K562 (cell line): ENCODE measurements around the gene STOX1. TPM values are rescaled to one million over a fixed set of nuclear protein-coding genes. Genes with fewer than 3 reads are reported as not detected.

ENCODE experiments used
- CAMTA2 ChIP-seq: fragments of 250-450 bp; sonication (Bioruptor Pico); conservative IDR thresholded peaks from 2 replicates; pipeline ENCODE4 v1.5.1; 2022
- CBX5 ChIP-seq: IDR thresholded peaks from 2 replicates; pipeline ENCODE4 v1.6.1; 2014; ENCODE audit warnings: low read depth, borderline replicate concordance
- CHD2 ChIP-seq: IDR thresholded peaks from 2 replicates; pipeline ENCODE4 v1.6.1; 2011; ENCODE audit warnings: low read depth, low read length
- ILK ChIP-seq: fragments of 450-650 bp; IDR thresholded peaks from 2 replicates; pipeline ENCODE4 v1.6.1; 2016; ENCODE audit warnings: missing genetic modification characterization, low read depth, mild to moderate bottlenecking, missing compliant biosample characterization, moderate library complexity, borderline replicate concordance
- IRF2 ChIP-seq: sonication (generic); formaldehyde crosslinking; IDR thresholded peaks from 2 replicates; pipeline ENCODE4 v1.8.1; 2022; ENCODE audit warnings: mild to moderate bottlenecking, missing genetic modification reagents
- LCOR ChIP-seq: sonication (generic); formaldehyde crosslinking; IDR thresholded peaks from 2 replicates; pipeline ENCODE4 v1.8.0; 2022; ENCODE audit warnings: mild to moderate bottlenecking, missing genetic modification reagents
- PCBP2 ChIP-seq: fragments of 200-400 bp; formaldehyde crosslinking; IDR thresholded peaks from 2 replicates; pipeline ENCODE4 v1.6.1; 2018; ENCODE audit warnings: low read length, low read depth, mild to moderate bottlenecking, moderate library complexity; ENCODE audit not compliant: poor library complexity, severe bottlenecking
- PHF21A ChIP-seq: fragments of 450-650 bp; IDR thresholded peaks from 2 replicates; pipeline ENCODE4 v1.6.1; 2017; ENCODE audit warnings: low read depth, borderline replicate concordance
- SIN3A ChIP-seq, 2 experiments: fragments of 150-350 bp in 1 of 2; IDR thresholded peaks; 2 replicates each; pipeline ENCODE4 v1.6.1; 2011 to 2016; ENCODE audit warnings: borderline replicate concordance in 2 of 2, low read depth in 2 of 2, low read length in 2 of 2, mild to moderate bottlenecking in 2 of 2, moderate library complexity in 2 of 2; ENCODE audit not compliant: control insufficient read depth in 1 of 2
- SRSF3 ChIP-seq: fragments of 200-400 bp; formaldehyde crosslinking; IDR thresholded peaks from 2 replicates; pipeline ENCODE4 v1.6.1; 2016; ENCODE audit warnings: mild to moderate bottlenecking, low read length, moderate library complexity; ENCODE audit not compliant: insufficient read depth
- ZNF232 ChIP-seq: sonication (generic); formaldehyde crosslinking; IDR thresholded peaks from 2 replicates; pipeline ENCODE4 v1.8.0; 2022; ENCODE audit warnings: mild to moderate bottlenecking, missing genetic modification reagents
- polyA plus RNA-seq, 8 experiments: library from polyadenylated mRNA; depleted of rRNA in 4 of 8; stranded (reverse) in 5 of 8; unstranded in 3 of 8; fragments of >200 nt; fragmentation: Nextera tagmentation in 2 of 8; fragmentation: Illumina TruSeq in 1 of 8; extraction: Ambion mirVana in 2 of 8; extraction: Trizol in 1 of 8; gene quantifications; 2 replicates each; pipeline versions ENCODE4 v1.2.1 to v1.2.3, GENCODE V29; 2011 to 2014; ENCODE audit warnings: inconsistent platforms in 1 of 8, missing spikeins in 1 of 8
- total RNA-seq, 7 experiments: library from RNA; depleted of rRNA in 6 of 7; stranded (reverse); fragments of >200 nt in 6 of 7; fragmentation: Illumina TruSeq in 2 of 7; extraction: Trizol in 2 of 7; gene quantifications; 2 replicates each; pipeline versions ENCODE4 v1.2.1 to v1.2.3, GENCODE V29; 2011 to 2021; ENCODE audit warnings: low replicate concordance in 1 of 7
- TF ChIP-seq, protein P1 (sequence below): sonication (generic); formaldehyde crosslinking; IDR thresholded peaks from 2 replicates; pipeline ENCODE4 v1.8.0; 2022; ENCODE audit warnings: missing genetic modification reagents, mild to moderate bottlenecking, borderline replicate concordance
- TF ChIP-seq, protein P2 (sequence below): fragments of 450-650 bp; IDR thresholded peaks from 2 replicates; pipeline ENCODE4 v1.6.1; 2016; ENCODE audit warnings: low read depth, mild to moderate bottlenecking, moderate library complexity
- TF ChIP-seq, protein P3 (sequence below): fragments of 250-450 bp; sonication (Bioruptor Pico); IDR thresholded peaks from 2 replicates; pipeline ENCODE4 v1.8.0; 2022; ENCODE audit warnings: moderate library complexity, mild to moderate bottlenecking, inconsistent platforms
- TF ChIP-seq, protein P4 (sequence below): fragments of 450-650 bp; formaldehyde crosslinking; IDR thresholded peaks from 2 replicates; pipeline ENCODE4 v1.4.0; 2020; ENCODE audit warnings: mild to moderate bottlenecking
- TF ChIP-seq, protein P5 (sequence below): fragments of 450-650 bp; IDR thresholded peaks from 2 replicates; pipeline ENCODE4 v1.6.1; 2017; ENCODE audit warnings: mild to moderate bottlenecking, moderate library complexity
- TF ChIP-seq, protein P6 (sequence below): fragments of 450-650 bp; formaldehyde crosslinking; IDR thresholded peaks from 2 replicates; pipeline ENCODE4 v1.4.0; 2020; ENCODE audit warnings: mild to moderate bottlenecking, moderate library complexity
- TF ChIP-seq, protein P7 (sequence below): fragments of 450-650 bp; IDR thresholded peaks from 2 replicates; pipeline ENCODE4 v1.6.1; 2016; ENCODE audit warnings: mild to moderate bottlenecking

The STOX1 gene
- total and polyA plus RNA-seq, 9 of the 15 experiments (the other 6 are each of a cell fraction or from before 2014, with no cell fraction given), result 0.09 to 0.87 (median 0.29) TPM

DNA sequence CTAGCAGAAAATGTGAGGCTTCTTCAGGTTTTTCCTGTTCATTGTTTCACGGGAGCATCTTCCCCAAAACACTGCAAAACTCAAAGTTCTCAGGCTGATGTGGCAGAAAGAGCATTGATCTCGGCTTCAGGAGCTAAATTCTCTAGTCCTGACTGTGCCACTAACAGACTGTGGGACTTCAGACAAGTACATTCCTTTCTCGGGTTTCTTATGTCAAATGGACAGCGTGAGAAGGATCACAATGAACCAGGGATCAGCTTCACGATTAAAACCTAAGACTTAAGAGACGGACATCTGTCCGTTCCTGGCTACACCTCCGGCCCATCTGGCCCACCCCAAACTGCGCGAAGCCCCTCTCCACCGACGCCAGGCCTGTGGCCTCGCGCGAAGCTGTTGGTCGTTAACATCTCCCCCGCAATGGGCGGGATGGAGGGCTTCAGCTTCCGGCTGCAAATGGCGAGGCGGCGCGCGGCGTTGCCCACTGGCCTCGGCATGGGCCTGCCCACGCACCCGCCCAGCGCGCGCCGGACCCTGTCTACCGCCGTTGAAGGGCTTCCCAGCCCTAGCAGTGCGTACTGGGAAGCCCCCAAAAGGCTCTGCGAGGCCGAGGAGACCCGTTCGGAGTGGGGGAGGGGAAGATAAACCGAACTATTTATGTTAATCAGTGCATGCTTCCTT lies 73.2 kb downstream of the STOX1 start (continued):
- TF ChIP-seq, protein P1, sequence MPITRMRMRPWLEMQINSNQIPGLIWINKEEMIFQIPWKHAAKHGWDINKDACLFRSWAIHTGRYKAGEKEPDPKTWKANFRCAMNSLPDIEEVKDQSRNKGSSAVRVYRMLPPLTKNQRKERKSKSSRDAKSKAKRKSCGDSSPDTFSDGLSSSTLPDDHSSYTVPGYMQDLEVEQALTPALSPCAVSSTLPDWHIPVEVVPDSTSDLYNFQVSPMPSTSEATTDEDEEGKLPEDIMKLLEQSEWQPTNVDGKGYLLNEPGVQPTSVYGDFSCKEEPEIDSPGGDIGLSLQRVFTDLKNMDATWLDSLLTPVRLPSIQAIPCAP (CRISPR knock-in tag), result no peak
- TF ChIP-seq CAMTA2 (CRISPR knock-in tag) (0 out of 2 replicates have a peak, but pooled peaks have one; percentile 50), SRSF3 (0 out of 2 replicates have a peak, but pooled peaks have one; percentile 80), PCBP2 (no peak), CBX5 (0 out of 2 replicates have a peak, but pooled peaks have one; percentile 10), SIN3A (IDR thresholded peaks at IDR 0.05; ENCODE audit: borderline replicate concordance in 2 of 2, control insufficient read depth in 1 of 2, low read depth in 2 of 2, low read length in 2 of 2) (no peak), LCOR (CRISPR knock-in tag) (peak; percentile 97), CHD2 (peak; percentile 79), PHF21A (peak; percentile 78; the same call in 1 of the 2 replicates), IRF2 (CRISPR knock-in tag) (no peak), ILK (tag) (no peak), ZNF232 (CRISPR knock-in tag) (0 out of 2 replicates have a peak, but pooled peaks have one; percentile 52)
- TF ChIP-seq, protein P2, sequence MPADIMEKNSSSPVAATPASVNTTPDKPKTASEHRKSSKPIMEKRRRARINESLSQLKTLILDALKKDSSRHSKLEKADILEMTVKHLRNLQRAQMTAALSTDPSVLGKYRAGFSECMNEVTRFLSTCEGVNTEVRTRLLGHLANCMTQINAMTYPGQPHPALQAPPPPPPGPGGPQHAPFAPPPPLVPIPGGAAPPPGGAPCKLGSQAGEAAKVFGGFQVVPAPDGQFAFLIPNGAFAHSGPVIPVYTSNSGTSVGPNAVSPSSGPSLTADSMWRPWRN, result no peak
- TF ChIP-seq, protein P3, sequence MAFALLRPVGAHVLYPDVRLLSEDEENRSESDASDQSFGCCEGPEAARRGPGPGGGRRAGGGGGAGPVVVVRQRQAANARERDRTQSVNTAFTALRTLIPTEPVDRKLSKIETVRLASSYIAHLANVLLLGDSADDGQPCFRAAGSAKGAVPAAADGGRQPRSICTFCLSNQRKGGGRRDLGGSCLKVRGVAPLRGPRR (CRISPR knock-in tag), result peak; percentile 74; the same call in 1 of the 2 replicates
- TF ChIP-seq, protein P4, sequence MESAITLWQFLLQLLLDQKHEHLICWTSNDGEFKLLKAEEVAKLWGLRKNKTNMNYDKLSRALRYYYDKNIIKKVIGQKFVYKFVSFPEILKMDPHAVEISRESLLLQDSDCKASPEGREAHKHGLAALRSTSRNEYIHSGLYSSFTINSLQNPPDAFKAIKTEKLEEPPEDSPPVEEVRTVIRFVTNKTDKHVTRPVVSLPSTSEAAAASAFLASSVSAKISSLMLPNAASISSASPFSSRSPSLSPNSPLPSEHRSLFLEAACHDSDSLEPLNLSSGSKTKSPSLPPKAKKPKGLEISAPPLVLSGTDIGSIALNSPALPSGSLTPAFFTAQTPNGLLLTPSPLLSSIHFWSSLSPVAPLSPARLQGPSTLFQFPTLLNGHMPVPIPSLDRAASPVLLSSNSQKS (CRISPR knock-in tag), result no peak
- TF ChIP-seq, protein P5, sequence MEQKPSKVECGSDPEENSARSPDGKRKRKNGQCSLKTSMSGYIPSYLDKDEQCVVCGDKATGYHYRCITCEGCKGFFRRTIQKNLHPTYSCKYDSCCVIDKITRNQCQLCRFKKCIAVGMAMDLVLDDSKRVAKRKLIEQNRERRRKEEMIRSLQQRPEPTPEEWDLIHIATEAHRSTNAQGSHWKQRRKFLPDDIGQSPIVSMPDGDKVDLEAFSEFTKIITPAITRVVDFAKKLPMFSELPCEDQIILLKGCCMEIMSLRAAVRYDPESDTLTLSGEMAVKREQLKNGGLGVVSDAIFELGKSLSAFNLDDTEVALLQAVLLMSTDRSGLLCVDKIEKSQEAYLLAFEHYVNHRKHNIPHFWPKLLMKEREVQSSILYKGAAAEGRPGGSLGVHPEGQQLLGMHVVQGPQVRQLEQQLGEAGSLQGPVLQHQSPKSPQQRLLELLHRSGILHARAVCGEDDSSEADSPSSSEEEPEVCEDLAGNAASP, result no peak
- TF ChIP-seq, protein P6, sequence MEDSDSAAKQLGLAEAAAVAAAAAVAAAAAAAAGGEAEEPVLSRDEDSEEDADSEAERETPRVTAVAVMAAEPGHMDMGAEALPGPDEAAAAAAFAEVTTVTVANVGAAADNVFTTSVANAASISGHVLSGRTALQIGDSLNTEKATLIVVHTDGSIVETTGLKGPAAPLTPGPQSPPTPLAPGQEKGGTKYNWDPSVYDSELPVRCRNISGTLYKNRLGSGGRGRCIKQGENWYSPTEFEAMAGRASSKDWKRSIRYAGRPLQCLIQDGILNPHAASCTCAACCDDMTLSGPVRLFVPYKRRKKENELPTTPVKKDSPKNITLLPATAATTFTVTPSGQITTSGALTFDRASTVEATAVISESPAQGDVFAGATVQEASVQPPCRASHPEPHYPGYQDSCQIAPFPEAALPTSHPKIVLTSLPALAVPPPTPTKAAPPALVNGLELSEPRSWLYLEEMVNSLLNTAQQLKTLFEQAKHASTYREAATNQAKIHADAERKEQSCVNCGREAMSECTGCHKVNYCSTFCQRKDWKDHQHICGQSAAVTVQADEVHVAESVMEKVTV (CRISPR knock-in tag), result no peak; the same call in 1 of the 2 replicates
- TF ChIP-seq, protein P7, sequence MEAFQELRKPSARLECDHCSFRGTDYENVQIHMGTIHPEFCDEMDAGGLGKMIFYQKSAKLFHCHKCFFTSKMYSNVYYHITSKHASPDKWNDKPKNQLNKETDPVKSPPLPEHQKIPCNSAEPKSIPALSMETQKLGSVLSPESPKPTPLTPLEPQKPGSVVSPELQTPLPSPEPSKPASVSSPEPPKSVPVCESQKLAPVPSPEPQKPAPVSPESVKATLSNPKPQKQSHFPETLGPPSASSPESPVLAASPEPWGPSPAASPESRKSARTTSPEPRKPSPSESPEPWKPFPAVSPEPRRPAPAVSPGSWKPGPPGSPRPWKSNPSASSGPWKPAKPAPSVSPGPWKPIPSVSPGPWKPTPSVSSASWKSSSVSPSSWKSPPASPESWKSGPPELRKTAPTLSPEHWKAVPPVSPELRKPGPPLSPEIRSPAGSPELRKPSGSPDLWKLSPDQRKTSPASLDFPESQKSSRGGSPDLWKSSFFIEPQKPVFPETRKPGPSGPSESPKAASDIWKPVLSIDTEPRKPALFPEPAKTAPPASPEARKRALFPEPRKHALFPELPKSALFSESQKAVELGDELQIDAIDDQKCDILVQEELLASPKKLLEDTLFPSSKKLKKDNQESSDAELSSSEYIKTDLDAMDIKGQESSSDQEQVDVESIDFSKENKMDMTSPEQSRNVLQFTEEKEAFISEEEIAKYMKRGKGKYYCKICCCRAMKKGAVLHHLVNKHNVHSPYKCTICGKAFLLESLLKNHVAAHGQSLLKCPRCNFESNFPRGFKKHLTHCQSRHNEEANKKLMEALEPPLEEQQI, result peak; percentile 66; the same call in 1 of the 2 replicates
